Measurements from ENCODE around the gene DHDH. TPM values are rescaled to one million over a fixed set of nuclear protein-coding genes. Genes with fewer than 3 reads are reported as not detected.
"Not testable (repeated sequence)": the region's sequence is repeated elsewhere in the genome, so short reads cannot be mapped to it uniquely, and the experiment has no call there.

The DHDH gene
- total RNA-seq, 1 experiment from 2014 or later = 2.0 TPM

- no peaks in the 10 kb centered on the region for H3K36me3 ChIP-seq (ENCODE audit: low read depth)
- no peaks in the 10 kb centered on the region for H3K9me2 ChIP-seq (ENCODE audit: insufficient read depth)
- no peak overlapping the region for H3K4me3 ChIP-seq
- ChIA-PET POLR2A (ENCODE audit: unreplicated experiment) (no interaction called here), CTCF (no interaction called here)
- H3K4me2 ChIP-seq = no peak overlapping the region
- H3K9me3 ChIP-seq (ENCODE audit: insufficient read depth, low read depth) = no peaks in the 10 kb centered on the region
- H3K79me2 ChIP-seq (ENCODE audit: low read depth) = no peaks in the 10 kb centered on the region
- H2AFZ ChIP-seq = no peak overlapping the region
- intact Hi-C loops (cut with micrococcal nuclease; ENCODE audit: unreplicated experiment) = no loop called here
- no peaks in the 10 kb centered on the region for H4K20me1 ChIP-seq (ENCODE audit: insufficient read depth)
- H3F3A ChIP-seq (ENCODE audit: insufficient read depth, low read depth) = peaks cover 18% of the 10 kb centered on the region; the same call in 1 of the 2 replicates
- H3K4me1 ChIP-seq (replicated peaks; ENCODE audit: insufficient read depth) = no peaks in the 10 kb centered on the region
- no peaks in the 10 kb centered on the region for H3K27me3 ChIP-seq (ENCODE audit: insufficient read depth, low read depth)
- no peak overlapping the region for H3K27ac ChIP-seq
- TF ChIP-seq EZH2 (IDR thresholded peaks at IDR 0.05; ENCODE audit: low read depth) (no peak), CTCF (conservative IDR thresholded peaks at IDR 0.05) (no peak)
- no peak for DNase-seq
- no TSS peak for BruUV-seq (replicated peaks)
These were observed 11.6 kb upstream of the DHDH start for GRCh38 chr19:48921721-48922500.

DNA sequence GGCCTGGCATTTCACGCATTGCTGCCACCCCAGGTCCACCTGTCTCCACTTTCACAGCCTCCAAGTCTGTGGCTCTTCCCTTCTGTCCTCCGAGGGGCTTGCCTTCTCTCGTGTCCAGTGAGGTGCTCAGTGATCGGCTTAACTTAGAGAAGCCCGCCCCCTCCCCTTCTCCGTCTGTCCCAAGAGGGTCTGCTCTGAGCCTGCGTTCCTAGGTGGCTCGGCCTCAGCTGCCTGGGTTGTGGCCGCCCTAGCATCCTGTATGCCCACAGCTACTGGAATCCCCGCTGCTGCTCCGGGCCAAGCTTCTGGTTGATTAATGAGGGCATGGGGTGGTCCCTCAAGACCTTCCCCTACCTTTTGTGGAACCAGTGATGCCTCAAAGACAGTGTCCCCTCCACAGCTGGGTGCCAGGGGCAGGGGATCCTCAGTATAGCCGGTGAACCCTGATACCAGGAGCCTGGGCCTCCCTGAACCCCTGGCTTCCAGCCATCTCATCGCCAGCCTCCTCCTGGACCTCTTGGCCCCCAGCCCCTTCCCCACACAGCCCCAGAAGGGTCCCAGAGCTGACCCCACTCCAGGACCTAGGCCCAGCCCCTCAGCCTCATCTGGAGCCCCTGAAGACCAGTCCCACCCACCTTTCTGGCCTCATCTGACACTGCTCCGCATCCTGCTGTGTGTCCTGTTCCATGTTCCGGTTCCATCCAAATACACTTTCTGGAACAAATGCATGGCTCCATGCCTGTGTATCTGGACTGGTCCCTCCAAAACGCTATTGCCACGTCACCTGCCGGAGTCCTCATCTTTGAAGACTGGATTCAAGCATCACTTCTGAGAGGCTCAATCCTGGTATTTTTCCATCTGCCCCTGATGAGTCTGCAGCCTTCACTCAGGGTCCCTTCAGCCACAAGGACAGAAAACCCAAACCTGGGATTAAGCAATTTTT, 10.7 kb upstream of the DHDH start:
- H3K9me3 ChIP-seq (ENCODE audit: insufficient read depth, low read depth) = no peaks in the 10 kb centered on the region
- H3K4me1 ChIP-seq (replicated peaks; ENCODE audit: insufficient read depth) = no peaks in the 10 kb centered on the region
- ChIA-PET POLR2A (ENCODE audit: unreplicated experiment) (no interaction called here), CTCF (no interaction called here)
- H2AFZ ChIP-seq = no peak overlapping the region
- H3K27ac ChIP-seq = no peak overlapping the region
- DNase-seq = no peak
- no peak for TF ChIP-seq EZH2 (IDR thresholded peaks at IDR 0.05; ENCODE audit: low read depth)
- TF ChIP-seq CTCF (conservative IDR thresholded peaks at IDR 0.05) = no peak
- no peaks in the 10 kb centered on the region for H3K27me3 ChIP-seq (ENCODE audit: insufficient read depth, low read depth)
- intact Hi-C loops (cut with micrococcal nuclease; ENCODE audit: unreplicated experiment) = no loop called here
- no peak overlapping the region for H3K4me3 ChIP-seq
- no peaks in the 10 kb centered on the region for H4K20me1 ChIP-seq (ENCODE audit: insufficient read depth)
- BruUV-seq (replicated peaks) = TSS peak; percentile 52
- no peaks in the 10 kb centered on the region for H3K79me2 ChIP-seq (ENCODE audit: low read depth)
- H3K9me2 ChIP-seq (ENCODE audit: insufficient read depth) = no peaks in the 10 kb centered on the region
- no peak overlapping the region for H3K4me2 ChIP-seq
- H3K36me3 ChIP-seq (ENCODE audit: low read depth) = no peaks in the 10 kb centered on the region
- peaks cover 19% of the 10 kb centered on the region; the same call in 1 of the 2 replicates for H3F3A ChIP-seq (ENCODE audit: insufficient read depth, low read depth)

DNA sequence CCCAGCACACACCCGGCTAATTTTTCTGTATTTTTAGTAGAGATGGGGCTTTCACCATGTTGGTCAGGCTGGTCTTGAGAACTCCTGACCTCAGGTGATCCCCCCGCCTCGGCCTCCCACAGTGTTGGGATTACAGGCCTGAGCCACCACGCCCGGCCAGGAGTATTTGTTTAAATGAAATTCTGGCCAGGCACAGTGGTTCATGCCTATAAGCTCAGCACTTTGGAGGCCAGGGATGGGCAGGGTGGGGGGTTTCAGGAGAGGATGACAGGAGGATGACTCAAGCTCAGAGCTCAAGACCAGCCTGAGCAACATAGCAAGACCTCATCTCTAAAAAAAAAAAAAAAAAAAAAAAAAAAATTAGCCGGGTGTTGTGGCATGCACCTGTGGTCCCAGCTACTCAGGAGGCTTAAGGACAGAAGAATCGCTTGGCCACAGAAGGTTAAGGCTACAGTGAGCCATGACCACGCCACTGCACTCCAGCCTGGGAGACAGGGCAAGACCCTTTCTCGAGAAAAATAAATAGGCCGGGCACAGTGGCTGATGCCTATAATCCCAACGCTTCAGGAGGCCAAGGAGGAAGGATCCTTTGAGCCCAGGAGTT, 8.2 kb upstream of the DHDH start:
- H3K9me3 ChIP-seq (ENCODE audit: insufficient read depth, low read depth) = no peaks in the 10 kb centered on the region
- TF ChIP-seq EZH2 (IDR thresholded peaks at IDR 0.05; ENCODE audit: low read depth) (no peak), CTCF (conservative IDR thresholded peaks at IDR 0.05) (no peak)
- BruUV-seq (replicated peaks) = no TSS peak
- no peaks in the 10 kb centered on the region for H3K36me3 ChIP-seq (ENCODE audit: low read depth)
- intact Hi-C loops (cut with micrococcal nuclease; ENCODE audit: unreplicated experiment) = no loop called here
- no peak overlapping the region for H3K4me3 ChIP-seq
- H4K20me1 ChIP-seq (ENCODE audit: insufficient read depth) = no peaks in the 10 kb centered on the region
- CTCF ChIA-PET = no interaction called here
- no peaks in the 10 kb centered on the region for H3K79me2 ChIP-seq (ENCODE audit: low read depth)
- POLR2A ChIA-PET (ENCODE audit: unreplicated experiment) = interaction anchor here (0.6 to 0.7 kb wide), 4 partner anchors 29 to 137 kb away, joined by 3 to 6 read pairs (median 3); no protein-coding TSS in a partner anchor
- no peak overlapping the region for H2AFZ ChIP-seq
- no peaks in the 10 kb centered on the region for H3K4me1 ChIP-seq (replicated peaks; ENCODE audit: insufficient read depth)
- no peaks in the 10 kb centered on the region for H3K9me2 ChIP-seq (ENCODE audit: insufficient read depth)
- H3K27ac ChIP-seq = no peak overlapping the region
- no peak overlapping the region for H3K4me2 ChIP-seq
- DNase-seq = no peak
- peaks cover 19% of the 10 kb centered on the region; the same call in 1 of the 2 replicates for H3F3A ChIP-seq (ENCODE audit: insufficient read depth, low read depth)
- no peaks in the 10 kb centered on the region for H3K27me3 ChIP-seq (ENCODE audit: insufficient read depth, low read depth)

- H3K9me2 ChIP-seq (ENCODE audit: insufficient read depth); H3K9me3 ChIP-seq (ENCODE audit: insufficient read depth, low read depth); H3K4me1 ChIP-seq (replicated peaks; ENCODE audit: insufficient read depth); H4K20me1 ChIP-seq (ENCODE audit: insufficient read depth); H3K27me3 ChIP-seq (ENCODE audit: insufficient read depth, low read depth); H3K79me2 ChIP-seq (ENCODE audit: low read depth); H2AFZ ChIP-seq; H3K4me3 ChIP-seq; intact Hi-C loops (cut with micrococcal nuclease; ENCODE audit: unreplicated experiment); H3K36me3 ChIP-seq (ENCODE audit: low read depth); DNase-seq; H3K27ac ChIP-seq; BruUV-seq (replicated peaks); H3K4me2 ChIP-seq: not testable (repeated sequence)
- ChIA-PET POLR2A (ENCODE audit: unreplicated experiment) (interaction anchor here (0.6 to 0.7 kb wide), 4 partner anchors 28 to 137 kb away, joined by 3 to 6 read pairs (median 3); no protein-coding TSS in a partner anchor), CTCF (interaction anchor here (0.6 kb wide), 1 partner anchor 20 kb away, joined by 3 read pairs; no protein-coding TSS in a partner anchor)
- H3F3A ChIP-seq (ENCODE audit: insufficient read depth, low read depth) = peaks cover 19% of the 10 kb centered on the region; the same call in 1 of the 2 replicates
These were observed 7.6 kb upstream of the DHDH start for GRCh38 chr19:48925890-48926289.
